Activated B cell treated with CpG ODN at 0.5 μM for 24 hours (primary cell): ENCODE data around the gene NRIP2. TPM values are rescaled to one million over a fixed set of nuclear protein-coding genes. Genes with fewer than 3 reads are reported as not detected.

ENCODE experiments used
- ATAC-seq: fragments of 200-7000 bp; cut with Tn5 transposase; one replicate; pipeline ENCODE4 v1.10.0; 2021; ENCODE audit warnings: low read depth, mild to moderate bottlenecking, moderate library complexity
- CTCF ChIA-PET: fragments of 350-600 bp; sonication (Branson Sonifier 250); formaldehyde crosslinking; loops from one replicate; lab custom pipeline; 2021; ENCODE audit warnings: antibody characterized with exemption; lab: Charles Lee
- POLR2A ChIA-PET: fragments of 350-600 bp; sonication (Branson Sonifier 250); formaldehyde crosslinking; loops from one replicate; lab custom pipeline; 2021; ENCODE audit warnings: antibody characterized with exemption; lab: Charles Lee
- DNase-seq: peaks from one replicate; pipeline ENCODE4 v3.0.0; 2022
- H3K27ac Mint-ChIP-seq: one replicate; pipeline ENCODE4 v1.8.0; 2020; ENCODE audit warnings: mixed read lengths
- H3K27me3 Mint-ChIP-seq: one replicate; pipeline ENCODE4 v1.8.0; 2021; ENCODE audit warnings: mixed read lengths
- H3K36me3 Mint-ChIP-seq: one replicate; pipeline ENCODE4 v1.8.0; 2021; ENCODE audit warnings: low read depth, mixed read lengths
- H3K4me1 Mint-ChIP-seq: one replicate; pipeline ENCODE4 v1.8.0; 2021; ENCODE audit warnings: mixed read lengths
- H3K4me3 Mint-ChIP-seq: one replicate; pipeline ENCODE4 v1.8.0; 2020; ENCODE audit warnings: mild to moderate bottlenecking, mixed read lengths
- H3K9me3 Mint-ChIP-seq: one replicate; pipeline ENCODE4 v1.8.0; 2020; ENCODE audit warnings: mixed read lengths
- intact Hi-C: fragments of 100-400 bp; cut with micrococcal nuclease; formaldehyde crosslinking; loops from one replicate; pipeline ENCODE4 v1.15.1; 2024
- total RNA-seq: library from RNA; stranded (reverse); gene quantifications from 2 replicates; pipeline ENCODE4 v1.2.3, GENCODE V29; 2022
- TF ChIP-seq, protein P1 (sequence below): fragments of 200-600 bp; IDR thresholded peaks from one replicate; pipeline ENCODE4 v1.8.0; 2022; ENCODE audit warnings: antibody characterized with exemption, mild to moderate bottlenecking

NRIP2 gene
- total RNA-seq, 1 donor from 2014 or later: not detected

DNA sequence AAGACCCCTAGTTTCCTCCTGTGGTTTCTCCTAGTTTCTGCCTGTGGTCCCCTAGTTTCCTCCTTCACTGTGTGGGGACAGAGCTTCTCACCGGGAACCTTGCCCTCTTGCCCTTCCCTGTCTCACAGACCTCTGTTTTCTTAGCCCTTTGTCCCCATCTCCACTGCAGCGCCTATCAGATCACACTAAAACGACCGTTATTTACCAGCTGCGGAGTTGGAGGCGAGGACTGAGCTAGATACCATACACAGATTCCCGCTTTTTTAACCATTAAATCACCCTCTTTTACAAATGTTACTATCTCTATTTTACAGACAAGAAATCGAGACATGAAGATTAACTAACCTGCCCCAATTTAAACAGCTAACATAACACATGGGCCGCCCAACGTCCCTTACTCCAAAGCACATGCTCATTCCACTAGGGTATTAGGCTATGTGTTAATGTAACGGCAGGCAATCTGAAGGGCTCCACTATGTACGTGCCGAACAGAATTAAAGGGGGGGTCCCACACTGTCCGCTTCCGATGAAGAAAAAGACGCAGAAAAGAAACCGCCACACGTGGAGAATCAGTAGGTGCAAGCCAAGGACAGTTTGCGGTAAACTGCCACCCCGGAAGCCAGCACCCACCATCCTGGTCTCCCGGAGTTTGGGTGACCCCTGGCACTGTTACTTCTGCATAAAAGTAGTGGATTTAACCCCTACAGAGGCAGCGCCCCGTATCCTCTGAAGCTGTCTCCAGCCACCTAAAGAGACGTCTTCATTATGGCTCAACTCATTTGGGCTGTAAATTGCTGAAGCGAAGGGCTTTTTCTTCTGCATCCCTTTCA, 41.9 kb downstream of the NRIP2 start:
- Mint-ChIP-seq H3K4me1 (peaks cover 20% of the 10 kb centered on the region), H3K9me3 (no peaks in the 10 kb centered on the region), H3K4me3 (peak overlapping the region; percentile 36), H3K36me3 (peaks cover 19% of the 10 kb centered on the region), H3K27me3 (no peaks in the 10 kb centered on the region), H3K27ac (no peak overlapping the region)
- ChIA-PET CTCF (no interaction called here), POLR2A (interaction anchor here (4.7 kb wide), 1 partner anchor 20 kb away, joined by 36 read pairs; the partner anchor contains the start of gene ITFG2)
- intact Hi-C loops: loop anchor here (10.0 kb wide), 1 partner anchor 1482 kb away; the partner anchor contains the start of gene CCND2
- no peak for ATAC-seq
- no peak for DNase-seq
- TF ChIP-seq, protein P1, sequence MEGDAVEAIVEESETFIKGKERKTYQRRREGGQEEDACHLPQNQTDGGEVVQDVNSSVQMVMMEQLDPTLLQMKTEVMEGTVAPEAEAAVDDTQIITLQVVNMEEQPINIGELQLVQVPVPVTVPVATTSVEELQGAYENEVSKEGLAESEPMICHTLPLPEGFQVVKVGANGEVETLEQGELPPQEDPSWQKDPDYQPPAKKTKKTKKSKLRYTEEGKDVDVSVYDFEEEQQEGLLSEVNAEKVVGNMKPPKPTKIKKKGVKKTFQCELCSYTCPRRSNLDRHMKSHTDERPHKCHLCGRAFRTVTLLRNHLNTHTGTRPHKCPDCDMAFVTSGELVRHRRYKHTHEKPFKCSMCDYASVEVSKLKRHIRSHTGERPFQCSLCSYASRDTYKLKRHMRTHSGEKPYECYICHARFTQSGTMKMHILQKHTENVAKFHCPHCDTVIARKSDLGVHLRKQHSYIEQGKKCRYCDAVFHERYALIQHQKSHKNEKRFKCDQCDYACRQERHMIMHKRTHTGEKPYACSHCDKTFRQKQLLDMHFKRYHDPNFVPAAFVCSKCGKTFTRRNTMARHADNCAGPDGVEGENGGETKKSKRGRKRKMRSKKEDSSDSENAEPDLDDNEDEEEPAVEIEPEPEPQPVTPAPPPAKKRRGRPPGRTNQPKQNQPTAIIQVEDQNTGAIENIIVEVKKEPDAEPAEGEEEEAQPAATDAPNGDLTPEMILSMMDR: no peak

DNA sequence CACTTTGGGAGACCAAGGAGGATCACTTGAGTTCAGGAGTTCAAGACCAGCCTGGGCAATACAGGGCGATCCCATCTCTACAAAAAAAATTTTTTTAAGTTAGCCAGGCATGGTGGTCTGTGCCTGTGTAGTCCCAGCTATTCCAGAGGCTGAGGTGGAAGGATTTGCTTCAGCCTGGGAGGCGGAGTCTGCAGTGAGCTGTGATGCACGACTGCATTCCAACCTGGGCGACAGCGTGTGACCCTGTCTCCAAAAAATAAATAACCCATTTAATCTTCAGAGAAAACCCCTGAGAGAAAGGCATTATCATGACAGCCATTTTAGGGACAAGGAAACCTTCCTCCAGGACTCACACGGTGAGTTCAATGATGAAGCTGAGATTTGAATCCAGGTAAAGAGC, 43.7 kb downstream of the NRIP2 start:
- POLR2A ChIA-PET: no interaction called here
- H3K27ac Mint-ChIP-seq: no peak overlapping the region
- TF ChIP-seq, protein P1: no peak
- CTCF ChIA-PET: no interaction called here
- no peaks in the 10 kb centered on the region for H3K27me3 Mint-ChIP-seq
- no peak overlapping the region for H3K4me3 Mint-ChIP-seq
- ATAC-seq (no peak), DNase-seq (no peak)
- H3K4me1 Mint-ChIP-seq: peaks cover 6% of the 10 kb centered on the region
- peaks cover 1% of the 10 kb centered on the region for H3K36me3 Mint-ChIP-seq
- H3K9me3 Mint-ChIP-seq: no peaks in the 10 kb centered on the region
- intact Hi-C loops: loop anchor here (10.0 kb wide), 1 partner anchor 1484 kb away; the partner anchor contains the start of gene CCND2

DNA sequence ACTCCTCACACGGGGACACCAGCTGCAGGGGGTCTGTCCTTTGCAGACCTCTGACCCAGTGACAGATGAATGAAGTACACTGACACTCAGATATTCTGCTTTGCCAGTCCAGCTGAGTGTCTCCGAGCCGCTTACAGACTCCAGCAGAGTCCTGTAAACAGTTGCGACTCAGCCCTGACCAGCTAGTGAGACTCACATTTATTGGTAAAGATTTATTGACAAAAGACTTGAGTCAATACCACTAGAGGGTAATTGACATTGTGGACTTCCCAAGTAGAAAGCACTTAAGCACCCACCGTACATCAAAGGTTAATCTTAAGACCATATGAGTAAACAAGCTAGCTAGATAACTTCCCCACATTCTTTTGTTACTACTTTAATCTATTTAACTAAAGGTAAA, 49.8 kb downstream of the NRIP2 start:
- ChIA-PET CTCF (interaction anchor here (1.0 to 2.0 kb wide), 3 partner anchors 12 to 102 kb away, joined by 3 to 11 read pairs (median 7); no protein-coding TSS in a partner anchor), POLR2A (no interaction called here)
- H3K4me1 Mint-ChIP-seq: peaks cover 9% of the 10 kb centered on the region
- no peak for ATAC-seq
- H3K9me3 Mint-ChIP-seq: no peaks in the 10 kb centered on the region
- H3K36me3 Mint-ChIP-seq: no peaks in the 10 kb centered on the region
- DNase-seq: no peak
- H3K4me3 Mint-ChIP-seq: no peak overlapping the region
- no peak overlapping the region for H3K27ac Mint-ChIP-seq
- intact Hi-C loops: loop anchor here (10.0 kb wide), 1 partner anchor 750 kb away; no protein-coding TSS in a partner anchor
- peaks cover 17% of the 10 kb centered on the region for H3K27me3 Mint-ChIP-seq
- TF ChIP-seq, protein P1: no peak

DNA sequence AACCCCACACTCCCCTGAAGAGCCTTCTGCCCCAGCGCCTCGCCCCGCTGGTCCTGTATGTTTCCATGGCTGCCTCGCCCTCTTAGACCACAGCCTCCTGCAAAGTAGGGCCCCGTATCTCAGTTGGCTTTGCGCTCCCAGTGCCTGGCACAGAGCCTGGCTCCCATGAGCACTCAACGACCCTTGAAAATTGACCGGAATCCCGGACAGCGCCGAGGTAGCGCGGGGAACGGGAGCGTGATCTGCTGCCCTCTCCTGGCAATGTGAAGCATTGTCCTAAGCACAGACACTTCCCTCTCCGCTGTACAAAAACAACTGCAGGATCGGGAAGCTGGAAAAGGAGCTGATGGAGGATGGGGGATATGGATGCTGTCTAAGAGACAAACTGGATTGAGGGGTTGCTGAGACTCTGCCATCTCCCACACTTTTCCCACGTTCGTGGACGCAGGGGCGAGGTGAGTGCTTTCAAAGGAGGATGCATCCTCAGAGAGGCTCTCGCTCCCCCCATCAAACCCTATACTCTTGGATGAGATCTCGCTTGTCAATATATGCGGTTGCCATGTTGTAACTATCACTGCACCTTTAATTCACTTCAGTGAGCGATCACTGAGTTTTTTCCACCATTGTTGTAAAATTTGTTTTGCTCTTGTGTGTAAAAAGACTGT, 50.8 kb downstream of the NRIP2 start:
- intact Hi-C loops: loop anchor here (1.0 to 10.0 kb wide), 3 partner anchors 101 to 987 kb away; no protein-coding TSS in a partner anchor
- Mint-ChIP-seq H3K9me3 (no peaks in the 10 kb centered on the region), H3K36me3 (no peaks in the 10 kb centered on the region), H3K4me1 (peaks cover 9% of the 10 kb centered on the region), H3K4me3 (peak overlapping the region; percentile 85), H3K27ac (no peak overlapping the region), H3K27me3 (peaks cover 17% of the 10 kb centered on the region)
- TF ChIP-seq, protein P1: no peak
- ChIA-PET POLR2A (interaction anchor here (0.8 to 1.0 kb wide), 2 partner anchors 11 to 12 kb away, joined by 3 to 4 read pairs; partner anchors contain the start of gene FKBP4), CTCF (interaction anchor here (0.7 to 2.0 kb wide), 6 partner anchors 13 to 988 kb away, joined by 3 to 11 read pairs (median 4); no protein-coding TSS in a partner anchor)
- ATAC-seq: peak; percentile 92
- peak; percentile 43 for DNase-seq
